SK-N-SH treated with all-trans-retinoic acid at 6 μM for 48 hours (cell line): ENCODE data around the gene TTC39B.

Experiments
- ARNTL ChIP-seq: fragments of 450-650 bp; formaldehyde crosslinking; IDR thresholded peaks from 2 replicates; pipeline ENCODE4 v1.5.0; 2020; ENCODE audit warnings: low read depth, mild to moderate bottlenecking, moderate library complexity, borderline replicate concordance
- CSDC2 ChIP-seq: fragments of 250-450 bp; sonication (Bioruptor Pico); IDR thresholded peaks from 2 replicates; pipeline ENCODE4 v1.5.0; 2020; ENCODE audit warnings: mild to moderate bottlenecking, moderate library complexity
- ESRRG ChIP-seq: fragments of 250-450 bp; sonication (Bioruptor Pico); IDR thresholded peaks from 2 replicates; pipeline ENCODE4 v1.6.1; 2021; ENCODE audit warnings: mild to moderate bottlenecking
- GLIS3 ChIP-seq: fragments of 250-450 bp; sonication (Bioruptor Pico); IDR thresholded peaks from 2 replicates; pipeline ENCODE4 v1.5.0; 2020; ENCODE audit warnings: mild to moderate bottlenecking, moderate library complexity
- OSR1 ChIP-seq: fragments of 250-450 bp; sonication (Bioruptor Pico); IDR thresholded peaks from 2 replicates; pipeline ENCODE4 v1.8.0; 2022; ENCODE audit warnings: moderate library complexity, mild to moderate bottlenecking, inconsistent platforms
- PPARA ChIP-seq: fragments of 250-450 bp; sonication (Bioruptor Pico); IDR thresholded peaks from 2 replicates; pipeline ENCODE4 v1.5.0; 2020; ENCODE audit warnings: mild to moderate bottlenecking, borderline replicate concordance
- SNAI2 ChIP-seq: fragments of 250-450 bp; sonication (Bioruptor Pico); IDR thresholded peaks from 2 replicates; pipeline ENCODE4 v1.5.0; 2020; ENCODE audit warnings: mild to moderate bottlenecking, moderate library complexity
- TOX ChIP-seq: fragments of 250-450 bp; sonication (Bioruptor Pico); IDR thresholded peaks from 2 replicates; pipeline ENCODE4 v1.8.0; 2021; ENCODE audit warnings: mild to moderate bottlenecking, moderate library complexity, borderline replicate concordance
- ZC3H10 ChIP-seq: fragments of 250-450 bp; sonication (Bioruptor Pico); IDR thresholded peaks from 2 replicates; pipeline ENCODE4 v1.5.1; 2021; ENCODE audit warnings: mild to moderate bottlenecking, moderate library complexity
- ZNF565 ChIP-seq: fragments of 450-650 bp; formaldehyde crosslinking; conservative IDR thresholded peaks from 2 replicates; pipeline ENCODE4 v1.5.0; 2020; ENCODE audit warnings: low read depth, mild to moderate bottlenecking, moderate library complexity
- TF ChIP-seq, protein P1 (sequence below): fragments of 250-450 bp; sonication (Bioruptor Pico); IDR thresholded peaks from 2 replicates; pipeline ENCODE4 v1.5.0; 2020; ENCODE audit warnings: mild to moderate bottlenecking, moderate library complexity
- TF ChIP-seq, protein P2 (sequence below): fragments of 250-450 bp; sonication (Bioruptor Pico); IDR thresholded peaks from 2 replicates; pipeline ENCODE4 v1.8.0; 2020; ENCODE audit warnings: mild to moderate bottlenecking, moderate library complexity, borderline replicate concordance
- TF ChIP-seq, protein P3 (sequence below): fragments of 250-450 bp; sonication (Bioruptor Pico); IDR thresholded peaks from 2 replicates; pipeline ENCODE4 v1.5.1; 2020; ENCODE audit warnings: low read depth, mild to moderate bottlenecking, moderate library complexity

DNA sequence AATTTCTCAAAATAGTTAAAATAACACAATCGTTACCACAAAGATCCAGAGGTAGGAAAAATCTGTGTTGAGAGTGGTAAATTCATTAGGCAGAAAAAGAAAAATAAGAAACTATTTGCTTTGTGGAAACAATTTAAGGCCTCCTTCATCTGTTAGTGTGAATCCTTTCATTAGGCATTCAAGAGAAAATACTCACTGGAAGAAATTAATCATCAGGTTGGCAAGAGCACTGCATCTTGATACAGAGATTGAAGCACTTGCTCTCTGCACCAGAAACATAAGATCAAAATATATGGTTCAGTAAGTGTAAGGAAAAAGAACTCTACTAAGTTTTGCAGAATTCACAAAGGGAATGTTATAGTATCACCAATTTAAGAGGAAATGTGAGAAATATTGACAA, 44.4 kb downstream of the TTC39B start:
- TF ChIP-seq, protein P1, sequence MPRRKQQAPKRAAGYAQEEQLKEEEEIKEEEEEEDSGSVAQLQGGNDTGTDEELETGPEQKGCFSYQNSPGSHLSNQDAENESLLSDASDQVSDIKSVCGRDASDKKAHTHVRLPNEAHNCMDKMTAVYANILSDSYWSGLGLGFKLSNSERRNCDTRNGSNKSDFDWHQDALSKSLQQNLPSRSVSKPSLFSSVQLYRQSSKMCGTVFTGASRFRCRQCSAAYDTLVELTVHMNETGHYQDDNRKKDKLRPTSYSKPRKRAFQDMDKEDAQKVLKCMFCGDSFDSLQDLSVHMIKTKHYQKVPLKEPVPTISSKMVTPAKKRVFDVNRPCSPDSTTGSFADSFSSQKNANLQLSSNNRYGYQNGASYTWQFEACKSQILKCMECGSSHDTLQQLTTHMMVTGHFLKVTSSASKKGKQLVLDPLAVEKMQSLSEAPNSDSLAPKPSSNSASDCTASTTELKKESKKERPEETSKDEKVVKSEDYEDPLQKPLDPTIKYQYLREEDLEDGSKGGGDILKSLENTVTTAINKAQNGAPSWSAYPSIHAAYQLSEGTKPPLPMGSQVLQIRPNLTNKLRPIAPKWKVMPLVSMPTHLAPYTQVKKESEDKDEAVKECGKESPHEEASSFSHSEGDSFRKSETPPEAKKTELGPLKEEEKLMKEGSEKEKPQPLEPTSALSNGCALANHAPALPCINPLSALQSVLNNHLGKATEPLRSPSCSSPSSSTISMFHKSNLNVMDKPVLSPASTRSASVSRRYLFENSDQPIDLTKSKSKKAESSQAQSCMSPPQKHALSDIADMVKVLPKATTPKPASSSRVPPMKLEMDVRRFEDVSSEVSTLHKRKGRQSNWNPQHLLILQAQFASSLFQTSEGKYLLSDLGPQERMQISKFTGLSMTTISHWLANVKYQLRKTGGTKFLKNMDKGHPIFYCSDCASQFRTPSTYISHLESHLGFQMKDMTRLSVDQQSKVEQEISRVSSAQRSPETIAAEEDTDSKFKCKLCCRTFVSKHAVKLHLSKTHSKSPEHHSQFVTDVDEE: no peak
- TF ChIP-seq, protein P2, sequence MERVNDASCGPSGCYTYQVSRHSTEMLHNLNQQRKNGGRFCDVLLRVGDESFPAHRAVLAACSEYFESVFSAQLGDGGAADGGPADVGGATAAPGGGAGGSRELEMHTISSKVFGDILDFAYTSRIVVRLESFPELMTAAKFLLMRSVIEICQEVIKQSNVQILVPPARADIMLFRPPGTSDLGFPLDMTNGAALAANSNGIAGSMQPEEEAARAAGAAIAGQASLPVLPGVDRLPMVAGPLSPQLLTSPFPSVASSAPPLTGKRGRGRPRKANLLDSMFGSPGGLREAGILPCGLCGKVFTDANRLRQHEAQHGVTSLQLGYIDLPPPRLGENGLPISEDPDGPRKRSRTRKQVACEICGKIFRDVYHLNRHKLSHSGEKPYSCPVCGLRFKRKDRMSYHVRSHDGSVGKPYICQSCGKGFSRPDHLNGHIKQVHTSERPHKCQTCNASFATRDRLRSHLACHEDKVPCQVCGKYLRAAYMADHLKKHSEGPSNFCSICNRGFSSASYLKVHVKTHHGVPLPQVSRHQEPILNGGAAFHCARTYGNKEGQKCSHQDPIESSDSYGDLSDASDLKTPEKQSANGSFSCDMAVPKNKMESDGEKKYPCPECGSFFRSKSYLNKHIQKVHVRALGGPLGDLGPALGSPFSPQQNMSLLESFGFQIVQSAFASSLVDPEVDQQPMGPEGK: no peak
- TF ChIP-seq ZNF565 (CRISPR knock-in tag) (no peak), GLIS3 (CRISPR knock-in tag) (no peak), CSDC2 (CRISPR knock-in tag) (no peak), ZC3H10 (CRISPR knock-in tag) (no peak), ARNTL (CRISPR knock-in tag) (no peak), ESRRG (CRISPR knock-in tag) (no peak), SNAI2 (CRISPR knock-in tag) (no peak), OSR1 (no peak), PPARA (CRISPR knock-in tag) (no peak), TOX (CRISPR knock-in tag) (no peak)
- TF ChIP-seq, protein P3, sequence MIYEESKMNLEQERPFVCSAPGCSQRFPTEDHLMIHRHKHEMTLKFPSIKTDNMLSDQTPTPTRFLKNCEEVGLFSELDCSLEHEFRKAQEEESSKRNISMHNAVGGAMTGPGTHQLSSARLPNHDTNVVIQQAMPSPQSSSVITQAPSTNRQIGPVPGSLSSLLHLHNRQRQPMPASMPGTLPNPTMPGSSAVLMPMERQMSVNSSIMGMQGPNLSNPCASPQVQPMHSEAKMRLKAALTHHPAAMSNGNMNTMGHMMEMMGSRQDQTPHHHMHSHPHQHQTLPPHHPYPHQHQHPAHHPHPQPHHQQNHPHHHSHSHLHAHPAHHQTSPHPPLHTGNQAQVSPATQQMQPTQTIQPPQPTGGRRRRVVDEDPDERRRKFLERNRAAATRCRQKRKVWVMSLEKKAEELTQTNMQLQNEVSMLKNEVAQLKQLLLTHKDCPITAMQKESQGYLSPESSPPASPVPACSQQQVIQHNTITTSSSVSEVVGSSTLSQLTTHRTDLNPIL (CRISPR knock-in tag): no peak
